Activated T-helper 17 cell treated with anti-CD3 and anti-CD28 coated beads, Interleukin-2, amount 50 U/mL, for 72 hours (primary cell): ENCODE data around the gene ILRUN. TPM values are rescaled to one million over a fixed set of nuclear protein-coding genes. Genes with fewer than 3 reads are reported as not detected.
"Not testable (repeated sequence)": the region's sequence is repeated elsewhere in the genome, so short reads cannot be mapped to it uniquely, and the experiment has no call there.

Experiments used
- ATAC-seq: fragments of 150-1000 bp; cut with Tn5 transposase; replicated peaks from 2 replicates; pipeline ENCODE4 v1.10.0; 2021; ENCODE audit warnings: mild to moderate bottlenecking, moderate library complexity
- H3K27ac Mint-ChIP-seq: one replicate; pipeline ENCODE4 v1.8.0; 2022; ENCODE audit warnings: mixed read lengths
- H3K27me3 Mint-ChIP-seq: one replicate; pipeline ENCODE4 v1.8.0; 2022; ENCODE audit warnings: mixed read lengths
- H3K36me3 Mint-ChIP-seq: one replicate; pipeline ENCODE4 v1.8.0; 2022; ENCODE audit warnings: low read depth, mild to moderate bottlenecking, mixed read lengths
- H3K4me1 Mint-ChIP-seq: one replicate; pipeline ENCODE4 v1.8.0; 2022; ENCODE audit warnings: mixed read lengths
- H3K4me3 Mint-ChIP-seq: one replicate; pipeline ENCODE4 v1.8.0; 2022; ENCODE audit warnings: mild to moderate bottlenecking, mixed read lengths
- H3K9me3 Mint-ChIP-seq: one replicate; pipeline ENCODE4 v1.8.0; 2022; ENCODE audit warnings: mixed read lengths
- total RNA-seq, 2 donors: library from RNA; stranded (reverse); gene quantifications; one replicate each; pipeline ENCODE4 v1.2.3, GENCODE V29; 2022

The ILRUN gene
- total RNA-seq = 10 to 100 TPM; 58.2 to 65.8 TPM

GRCh38 chr6:34696739-34697543, at the start of gene ILRUN:
ILRUN (minus strand) TSS chr6:34696767; CDS start chr6:34696603, 164 bp downstream.
- Mint-ChIP-seq H3K9me3 (no peaks in the 10 kb centered on the region), H3K36me3 (peaks cover 25% of the 10 kb centered on the region), H3K4me3 (peak within 1 kb of the TSS; percentile 91), H3K27me3 (no peaks in the 10 kb centered on the region), H3K4me1 (peaks cover 23% of the 10 kb centered on the region), H3K27ac (peak within 1 kb of the TSS; percentile 88)
- peak; percentile 89 for ATAC-seq

DNA sequence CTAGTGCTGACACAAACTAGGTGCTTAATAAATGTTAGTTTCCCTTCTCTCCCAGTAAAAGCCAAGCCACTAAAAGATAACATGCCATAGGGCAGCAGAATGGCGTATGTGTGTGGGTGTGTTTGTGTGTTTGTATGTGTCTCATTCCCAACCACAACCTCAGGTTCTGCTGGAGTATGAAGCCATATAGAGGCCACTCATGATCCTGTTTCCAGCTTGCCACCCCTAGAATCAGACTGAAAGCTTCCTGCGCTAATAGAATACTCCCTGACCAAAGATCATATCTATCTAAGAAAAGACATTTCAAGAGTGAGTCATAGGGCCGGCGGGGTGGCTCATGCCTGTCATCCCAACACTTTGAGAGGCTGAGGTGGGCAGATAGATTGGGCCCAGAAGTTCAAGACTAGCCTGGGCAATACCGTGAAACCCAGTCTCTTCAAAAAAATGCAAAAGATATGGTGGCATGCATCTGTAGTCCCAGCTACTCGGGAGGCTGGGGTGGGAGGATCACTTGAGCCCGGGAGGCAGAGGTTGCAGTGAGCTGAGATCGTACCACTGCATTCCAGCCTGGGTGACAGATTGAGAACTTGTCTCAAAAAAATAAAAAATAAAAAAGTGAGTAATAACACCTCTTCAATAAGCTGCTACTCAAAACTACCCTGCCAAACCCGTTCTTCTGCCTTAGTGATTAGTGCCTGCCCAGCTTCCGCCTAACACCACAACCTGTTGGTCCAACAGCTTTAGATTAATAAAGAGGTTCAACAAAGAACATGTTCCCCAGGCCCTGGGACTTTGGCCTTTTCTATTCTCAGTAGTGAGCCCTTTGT, 48.9 kb upstream of the ILRUN start:
- no peak overlapping the region for H3K27ac Mint-ChIP-seq
- no peaks in the 10 kb centered on the region for H3K4me1 Mint-ChIP-seq
- no peaks in the 10 kb centered on the region for H3K27me3 Mint-ChIP-seq
- ATAC-seq = peak; percentile 64
- no peak overlapping the region for H3K4me3 Mint-ChIP-seq
- no peaks in the 10 kb centered on the region for H3K9me3 Mint-ChIP-seq
- no peaks in the 10 kb centered on the region for H3K36me3 Mint-ChIP-seq

- H3K27me3 Mint-ChIP-seq, H3K27ac Mint-ChIP-seq, H3K4me1 Mint-ChIP-seq, H3K4me3 Mint-ChIP-seq, H3K9me3 Mint-ChIP-seq, H3K36me3 Mint-ChIP-seq, ATAC-seq: not testable (repeated sequence)
These were observed 47.7 kb upstream of the ILRUN start for GRCh38 chr6:34744294-34744647.

DNA sequence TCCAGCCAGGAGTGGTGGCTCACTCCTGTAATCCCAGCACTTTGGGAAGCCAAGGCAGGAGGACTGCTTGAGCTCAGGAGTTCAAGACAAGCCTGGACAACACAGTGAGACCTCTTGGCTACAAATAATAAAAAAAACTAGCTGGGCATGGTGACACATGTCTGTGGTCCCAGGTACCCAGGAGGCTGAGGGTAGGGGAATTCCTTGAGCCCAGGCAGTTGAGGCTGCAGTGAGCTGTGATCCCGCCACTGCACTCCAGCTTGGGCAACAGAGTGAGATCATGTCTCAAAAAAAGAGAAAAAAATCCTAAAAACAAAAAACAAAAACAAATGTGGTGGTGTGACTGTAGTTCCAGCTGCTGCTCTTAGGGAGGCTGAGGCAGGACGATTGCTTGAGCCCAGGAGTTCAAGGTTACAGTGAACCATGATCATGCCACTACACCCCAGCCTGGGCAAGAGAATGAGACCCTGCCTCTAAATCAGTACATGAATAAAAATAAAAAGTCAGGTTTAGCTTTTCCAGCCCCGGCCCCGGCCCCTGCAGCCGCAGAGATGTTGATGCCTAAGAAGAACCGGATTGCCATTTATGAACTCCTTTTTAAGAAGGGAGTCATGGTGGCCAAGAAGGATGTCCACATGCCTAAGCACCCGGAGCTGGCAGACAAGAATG, 47.2 kb upstream of the ILRUN start:
- Mint-ChIP-seq H3K27me3 (peaks cover 3% of the 10 kb centered on the region), H3K4me1 (no peaks in the 10 kb centered on the region), H3K4me3 (no peak overlapping the region), H3K36me3 (no peaks in the 10 kb centered on the region), H3K9me3 (no peaks in the 10 kb centered on the region), H3K27ac (no peak overlapping the region)
- ATAC-seq = no peak

- no peak overlapping the region for H3K4me3 Mint-ChIP-seq
- no peak overlapping the region for H3K27ac Mint-ChIP-seq
- H3K36me3 Mint-ChIP-seq = no peaks in the 10 kb centered on the region
- ATAC-seq = no peak
- no peaks in the 10 kb centered on the region for H3K4me1 Mint-ChIP-seq
- H3K9me3 Mint-ChIP-seq = no peaks in the 10 kb centered on the region
- H3K27me3 Mint-ChIP-seq = peaks cover 3% of the 10 kb centered on the region
These were observed 45.5 kb upstream of the ILRUN start for GRCh38 chr6:34742094-34742493.

DNA sequence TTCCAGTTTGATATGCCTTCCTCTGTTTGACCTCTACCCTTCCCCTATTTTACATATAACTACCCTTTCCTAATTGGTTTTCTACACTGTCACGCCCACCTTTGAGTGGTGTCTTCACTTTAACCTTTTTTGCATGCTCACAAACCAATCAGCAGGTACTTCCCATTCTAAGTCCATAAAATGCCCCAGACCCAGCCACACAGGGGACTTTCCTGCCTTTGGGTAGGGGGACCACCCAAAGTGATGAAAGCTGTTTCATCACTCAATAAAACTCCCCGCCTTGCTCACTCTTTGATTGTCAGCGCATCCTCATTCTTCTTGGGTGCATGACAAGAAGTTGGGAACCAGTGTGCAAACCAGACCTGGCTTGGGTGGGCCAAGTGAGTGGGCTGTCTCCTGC, 40.3 kb upstream of the ILRUN start:
- no peak overlapping the region for H3K4me3 Mint-ChIP-seq
- H3K36me3 Mint-ChIP-seq = no peaks in the 10 kb centered on the region
- H3K27ac Mint-ChIP-seq = no peak overlapping the region
- H3K4me1 Mint-ChIP-seq = no peaks in the 10 kb centered on the region
- no peaks in the 10 kb centered on the region for H3K9me3 Mint-ChIP-seq
- ATAC-seq = no peak
- H3K27me3 Mint-ChIP-seq = peaks cover 3% of the 10 kb centered on the region

- no peak overlapping the region for H3K27ac Mint-ChIP-seq
- no peaks in the 10 kb centered on the region for H3K36me3 Mint-ChIP-seq
- H3K4me3 Mint-ChIP-seq = no peak overlapping the region
- no peaks in the 10 kb centered on the region for H3K27me3 Mint-ChIP-seq
- no peaks in the 10 kb centered on the region for H3K4me1 Mint-ChIP-seq
- ATAC-seq = no peak
- no peaks in the 10 kb centered on the region for H3K9me3 Mint-ChIP-seq
These were observed 35.0 kb upstream of the ILRUN start for GRCh38 chr6:34731393-34732060.

DNA sequence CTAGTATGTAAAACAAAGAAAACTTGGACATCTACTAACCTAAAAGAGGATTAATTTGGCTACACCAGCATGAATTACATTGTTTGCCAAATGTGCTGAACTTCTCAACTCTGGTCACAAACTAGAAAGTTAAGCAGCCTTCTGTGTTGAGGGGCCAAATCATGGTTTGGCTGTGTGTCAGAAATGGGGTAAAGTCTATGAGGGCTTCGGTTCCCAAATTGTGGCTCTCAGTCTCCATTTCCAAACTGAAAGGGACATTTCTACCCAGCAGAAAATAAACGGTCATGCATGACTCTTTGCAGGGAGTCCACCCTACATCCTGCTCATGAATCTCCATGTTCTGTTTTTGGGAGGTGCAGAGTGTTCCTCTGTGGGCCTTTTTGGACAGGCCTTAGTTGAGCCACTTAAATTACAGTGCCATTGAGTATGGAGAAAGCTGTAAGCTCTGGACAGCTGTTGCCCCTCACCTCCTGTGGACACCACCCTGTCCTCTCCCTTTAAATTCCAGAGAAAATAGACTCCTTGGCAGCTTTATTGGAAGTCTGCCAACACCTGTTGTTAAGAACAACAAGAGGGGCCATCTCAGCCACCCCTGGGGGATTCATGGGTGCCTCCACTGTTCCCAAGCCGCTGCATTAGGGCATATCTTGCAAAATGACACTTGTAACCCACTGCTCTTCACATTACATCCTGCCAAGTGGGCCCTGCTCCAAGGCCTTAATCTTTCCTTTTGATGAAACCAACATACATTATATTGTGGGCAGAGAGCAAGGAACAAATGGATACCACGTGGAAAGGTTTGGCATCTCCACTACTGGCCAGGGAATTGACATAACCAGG, 33.3 kb upstream of the ILRUN start:
- no peaks in the 10 kb centered on the region for H3K36me3 Mint-ChIP-seq
- H3K27ac Mint-ChIP-seq = no peak overlapping the region
- H3K9me3 Mint-ChIP-seq = no peaks in the 10 kb centered on the region
- ATAC-seq = no peak
- H3K27me3 Mint-ChIP-seq = no peaks in the 10 kb centered on the region
- H3K4me1 Mint-ChIP-seq = no peaks in the 10 kb centered on the region
- H3K4me3 Mint-ChIP-seq = no peak overlapping the region

DNA sequence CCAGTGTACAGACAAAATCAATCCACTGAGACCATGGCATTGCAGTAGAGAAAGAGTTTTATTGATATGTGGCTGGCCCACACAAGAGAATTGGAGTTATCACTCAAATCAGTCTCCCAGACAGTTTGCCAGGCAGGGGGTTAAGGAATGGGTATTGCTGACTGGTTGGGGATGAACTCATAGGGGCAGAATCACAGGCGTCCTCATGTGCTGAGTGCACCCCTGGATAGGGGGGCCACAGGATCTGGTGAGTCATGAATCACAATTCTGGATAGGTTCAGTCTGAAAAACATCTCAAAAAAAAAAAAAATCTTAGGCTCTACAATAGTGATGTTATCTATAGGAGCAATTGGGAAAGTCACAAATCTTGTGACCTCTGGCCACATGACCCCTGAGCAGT, 29.5 kb upstream of the ILRUN start:
- Mint-ChIP-seq H3K4me3 (no peak overlapping the region), H3K27me3 (no peaks in the 10 kb centered on the region), H3K36me3 (no peaks in the 10 kb centered on the region), H3K27ac (no peak overlapping the region), H3K9me3 (no peaks in the 10 kb centered on the region), H3K4me1 (no peaks in the 10 kb centered on the region)
- ATAC-seq = no peak

DNA sequence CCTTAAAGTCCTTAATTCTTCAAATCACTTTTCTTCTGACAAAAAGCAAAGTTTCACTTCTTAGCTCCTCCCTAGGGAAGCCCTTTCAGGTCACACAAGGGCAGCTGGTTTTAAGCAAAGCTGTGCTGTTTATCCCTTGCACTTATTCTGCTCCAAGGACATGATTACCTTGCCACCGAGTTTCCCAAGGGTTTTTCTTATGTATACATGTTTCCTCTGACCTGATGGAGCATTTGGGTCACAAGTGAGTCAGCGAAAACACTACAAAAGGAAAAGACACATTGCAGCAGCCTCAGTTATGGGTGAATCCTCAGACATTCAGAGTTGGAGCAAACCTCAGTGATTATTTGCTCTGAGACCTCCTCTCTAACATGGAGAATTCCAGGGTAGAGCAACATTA, 26.6 kb upstream of the ILRUN start:
- ATAC-seq = no peak
- H3K4me1 Mint-ChIP-seq = no peaks in the 10 kb centered on the region
- no peak overlapping the region for H3K4me3 Mint-ChIP-seq
- no peaks in the 10 kb centered on the region for H3K27me3 Mint-ChIP-seq
- H3K27ac Mint-ChIP-seq = no peak overlapping the region
- no peaks in the 10 kb centered on the region for H3K9me3 Mint-ChIP-seq
- no peaks in the 10 kb centered on the region for H3K36me3 Mint-ChIP-seq

DNA sequence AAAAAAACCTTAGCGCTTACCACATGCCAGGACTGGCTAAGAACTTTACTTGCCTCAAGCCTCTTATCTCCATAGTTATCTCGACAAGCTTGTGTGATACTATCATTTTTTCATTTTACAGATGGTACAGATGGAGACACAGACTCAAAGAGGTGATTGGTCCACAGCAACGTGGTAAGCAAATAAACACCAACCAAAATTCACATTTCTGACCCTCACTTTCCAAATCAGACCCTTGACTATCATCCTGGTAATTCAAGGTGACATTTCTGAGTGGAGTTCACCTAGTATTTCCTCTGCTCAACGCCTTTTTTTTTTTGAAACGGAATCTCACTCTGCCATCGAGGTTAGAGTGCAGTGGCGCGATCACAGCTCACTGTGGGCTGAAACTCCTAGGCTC, 25.9 kb upstream of the ILRUN start:
- H3K4me1 Mint-ChIP-seq = no peaks in the 10 kb centered on the region
- no peak for ATAC-seq
- no peaks in the 10 kb centered on the region for H3K9me3 Mint-ChIP-seq
- no peaks in the 10 kb centered on the region for H3K36me3 Mint-ChIP-seq
- no peak overlapping the region for H3K4me3 Mint-ChIP-seq
- H3K27ac Mint-ChIP-seq = no peak overlapping the region
- no peaks in the 10 kb centered on the region for H3K27me3 Mint-ChIP-seq

- not testable (repeated sequence) for H3K4me3 Mint-ChIP-seq, H3K27ac Mint-ChIP-seq, H3K9me3 Mint-ChIP-seq, H3K4me1 Mint-ChIP-seq, H3K27me3 Mint-ChIP-seq, ATAC-seq, H3K36me3 Mint-ChIP-seq
These were observed 23.6 kb upstream of the ILRUN start for GRCh38 chr6:34720160-34720559.

DNA sequence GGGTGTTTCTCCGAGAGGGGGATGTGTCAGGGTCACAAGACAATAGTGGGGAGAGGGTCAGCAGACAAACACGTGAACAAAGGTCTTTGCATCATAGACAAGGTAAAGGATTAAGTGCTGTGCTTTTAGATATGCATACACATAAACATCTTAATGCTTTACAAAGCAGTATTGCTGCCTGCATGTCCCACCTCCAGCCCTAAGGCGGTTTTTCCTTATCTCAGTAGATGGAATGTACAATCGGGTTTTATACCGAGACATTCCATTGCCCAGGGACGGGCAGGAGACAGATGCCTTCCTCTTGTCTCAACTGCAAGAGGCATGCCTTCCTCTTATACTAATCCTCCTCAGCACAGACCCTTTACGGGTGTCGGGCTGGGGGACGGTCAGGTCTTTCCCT, 23.1 kb upstream of the ILRUN start:
- not testable (repeated sequence) for H3K4me1 Mint-ChIP-seq, ATAC-seq, H3K27ac Mint-ChIP-seq, H3K9me3 Mint-ChIP-seq, H3K4me3 Mint-ChIP-seq, H3K36me3 Mint-ChIP-seq, H3K27me3 Mint-ChIP-seq

GRCh38 chr6:34718976-34719375, 22.4 kb upstream of the ILRUN start:
- H3K4me1 Mint-ChIP-seq = no peaks in the 10 kb centered on the region
- H3K36me3 Mint-ChIP-seq = no peaks in the 10 kb centered on the region
- H3K27me3 Mint-ChIP-seq = no peaks in the 10 kb centered on the region

More at GRCh38 chr6:34718976-34719375, 22.4 kb upstream of the ILRUN start:
- no peak for ATAC-seq
- H3K9me3 Mint-ChIP-seq = no peaks in the 10 kb centered on the region
- H3K4me3 Mint-ChIP-seq = no peak overlapping the region
- no peak overlapping the region for H3K27ac Mint-ChIP-seq
